GM12878 (cell line): ENCODE measurements around the gene FOXP3. TPM values are rescaled to one million over a fixed set of nuclear protein-coding genes. Genes with fewer than 3 reads are reported as not detected.

ENCODE experiments used
- BCL11A ChIP-seq: IDR thresholded peaks from 2 replicates; pipeline ENCODE4 v1.6.1; 2011; ENCODE audit warnings: low read depth, low read length
- BCLAF1 ChIP-seq: fragments of 450-650 bp; IDR thresholded peaks from 2 replicates; pipeline ENCODE4 v1.6.1; 2017; ENCODE audit warnings: antibody characterized with exemption, mild to moderate bottlenecking, moderate library complexity
- CBX5 ChIP-seq: sonication (generic); IDR thresholded peaks from 2 replicates; pipeline ENCODE4 v1.6.1; 2016; ENCODE audit warnings: low read depth, moderate library complexity, mild to moderate bottlenecking, inconsistent platforms
- KDM1A ChIP-seq: fragments of 200-600 bp; sonication (generic); IDR thresholded peaks from 2 replicates; pipeline ENCODE4 v1.6.1; 2016; ENCODE audit warnings: borderline replicate concordance
- NFIC ChIP-seq: IDR thresholded peaks from 2 replicates; pipeline ENCODE4 v1.6.1; 2012; ENCODE audit warnings: low read depth, mild to moderate bottlenecking, inconsistent platforms, low read length, moderate library complexity
- RFX5 ChIP-seq: IDR thresholded peaks from 2 replicates; pipeline ENCODE4 v1.6.1; 2011; ENCODE audit warnings: low read depth, low read length, improper control_type of control experiment
- YBX1 ChIP-seq: fragments of 450-650 bp; IDR thresholded peaks from 2 replicates; pipeline ENCODE4 v1.6.1; 2016; ENCODE audit warnings: antibody characterized with exemption
- ZBTB4 ChIP-seq: fragments of 450-650 bp; formaldehyde crosslinking; IDR thresholded peaks from 2 replicates; pipeline ENCODE4 v1.4.0; 2022; ENCODE audit warnings: mild to moderate bottlenecking, moderate library complexity
- polyA plus RNA-seq, 11 experiments: library from polyadenylated mRNA; depleted of rRNA in 4 of 11; unstranded in 6 of 11; stranded (reverse) in 5 of 11; fragments of >200 nt; fragmentation: Nextera tagmentation in 4 of 11; fragmentation: Illumina TruSeq in 1 of 11; extraction: Ambion mirVana in 4 of 11; extraction: Trizol in 1 of 11; gene quantifications; 1 replicate in 1 of 11; 2 replicates in 10 of 11; pipeline versions ENCODE4 v1.2.1 to v1.2.3, GENCODE V29; 2011 to 2016; ENCODE audit warnings: inconsistent platforms in 2 of 11, missing spikeins in 2 of 11, low read depth in 1 of 11
- total RNA-seq, 4 experiments: library from RNA; depleted of rRNA in 3 of 4; stranded (reverse); fragments of >200 nt in 3 of 4; fragmentation: Illumina TruSeq in 1 of 4; extraction: Trizol in 1 of 4; gene quantifications; 2 replicates each; pipeline versions ENCODE4 v1.2.1 to v1.2.3, GENCODE V29; 2013 to 2021

Gene FOXP3
- total and polyA plus RNA-seq, 10 of the 15 experiments (the other 5 are each of a cell fraction or from before 2014, with no cell fraction given): 0.02 to 0.21 (median 0.08) TPM; not detected in 3

- no peak for TF ChIP-seq ZBTB4 (CRISPR knock-in tag)
- TF ChIP-seq BCLAF1: no peak
- TF ChIP-seq YBX1: no peak
- no peak for TF ChIP-seq RFX5
- no peak for TF ChIP-seq CBX5
- TF ChIP-seq NFIC: no peak
- no peak for TF ChIP-seq BCL11A
- TF ChIP-seq KDM1A: no peak
- TF ChIP-seq, all 136 proteins: peak for 0
Measured at GRCh38 chrX:49264460-49264859, at the start of gene FOXP3 (continued).
